KG1 (cell line): ENCODE data around the gene MAPK7.

Experiments used
- DNase-seq: peaks from one replicate; lab custom pipeline; 2025; lab: John Stamatoyannopoulos, UW

Gene MAPK7

DNA sequence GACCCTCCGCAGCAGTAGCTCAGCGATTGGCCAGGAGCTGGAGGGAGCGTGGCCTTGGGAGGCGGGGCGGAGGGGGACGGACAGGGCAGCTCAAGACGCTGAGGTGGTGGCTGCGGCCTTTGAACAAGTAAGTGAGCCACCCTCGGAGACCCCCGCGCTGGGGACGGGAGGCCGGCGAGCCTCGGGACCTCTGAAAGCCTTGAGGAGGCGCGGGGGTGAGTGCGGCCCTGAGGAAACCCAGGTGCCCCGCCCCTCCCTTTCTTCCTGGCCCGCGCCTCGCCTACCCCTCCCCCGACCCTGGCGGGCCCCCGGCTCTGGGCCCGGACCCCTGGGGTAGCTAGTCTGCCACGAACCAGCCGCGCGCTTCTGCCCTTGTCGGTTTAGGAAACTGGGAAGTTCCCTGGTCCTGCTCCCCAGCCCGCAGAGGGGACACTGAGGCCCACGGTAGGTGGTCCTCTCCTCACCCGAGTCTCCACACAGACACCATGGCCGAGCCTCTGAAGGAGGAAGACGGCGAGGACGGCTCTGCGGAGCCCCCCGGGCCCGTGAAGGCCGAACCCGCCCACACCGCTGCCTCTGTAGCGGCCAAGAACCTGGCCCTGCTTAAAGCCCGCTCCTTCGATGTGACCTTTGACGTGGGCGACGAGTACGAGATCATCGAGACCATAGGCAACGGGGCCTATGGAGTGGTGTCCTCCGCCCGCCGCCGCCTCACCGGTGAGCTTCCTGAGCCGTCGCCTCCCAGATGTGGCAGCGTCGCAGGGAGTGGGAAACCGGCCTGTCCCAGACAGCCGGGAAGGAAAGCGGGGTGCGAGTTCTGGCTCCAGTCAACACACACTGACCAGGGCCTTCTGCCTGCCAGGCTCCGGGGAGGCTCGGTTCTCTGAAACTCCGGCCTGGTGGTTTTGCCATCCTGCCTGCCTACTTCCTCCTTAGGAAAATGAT, at the start of gene MAPK7:
Gene MAPK7 (plus strand): TSS at position 83 of the 945 bp plus-strand sequence. CDS start 403 bp downstream, at position 486.
- DNase-seq = no peak

DNA sequence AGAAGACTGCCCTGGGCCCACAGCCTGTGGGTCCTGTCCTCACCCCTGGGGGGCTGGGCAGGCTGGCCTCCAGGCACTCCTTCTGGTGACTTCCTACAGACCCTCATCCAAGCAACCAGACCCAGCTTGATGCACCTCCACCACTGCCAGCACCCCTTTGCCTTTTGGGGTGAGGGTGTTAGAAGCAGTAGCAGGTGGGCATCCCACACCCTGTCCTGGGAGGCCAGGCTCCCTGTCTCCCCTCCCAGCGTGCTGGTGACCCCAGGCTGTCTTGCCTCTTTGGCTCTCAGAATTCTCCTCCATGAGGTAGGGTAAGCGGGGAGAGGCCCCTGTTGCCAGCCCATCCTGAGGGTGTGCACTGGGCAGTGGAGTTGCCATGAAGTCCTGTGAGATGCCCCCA, 49.2 kb upstream of the MAPK7 start:
- no peak for DNase-seq

DNA sequence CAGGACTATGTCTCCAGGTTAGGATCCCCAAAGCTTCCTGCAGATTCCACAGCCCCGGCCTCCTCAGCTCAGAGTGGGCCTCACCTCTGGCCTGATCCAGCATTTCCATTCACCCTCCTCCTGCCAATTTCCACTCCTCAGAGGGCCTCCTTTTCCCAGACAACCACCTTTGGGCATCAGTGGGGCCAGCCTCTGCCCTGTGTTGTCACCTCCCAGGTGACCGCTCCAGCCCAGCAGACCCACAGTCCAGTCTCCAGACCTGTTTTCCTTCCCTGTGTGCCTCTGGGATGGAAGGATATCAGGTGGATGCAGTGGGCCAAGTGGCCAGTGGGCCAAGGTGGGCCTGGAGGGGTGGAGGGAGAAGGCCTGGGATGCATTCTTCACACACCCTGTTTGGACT, 48.5 kb upstream of the MAPK7 start:
- DNase-seq = no peak

DNA sequence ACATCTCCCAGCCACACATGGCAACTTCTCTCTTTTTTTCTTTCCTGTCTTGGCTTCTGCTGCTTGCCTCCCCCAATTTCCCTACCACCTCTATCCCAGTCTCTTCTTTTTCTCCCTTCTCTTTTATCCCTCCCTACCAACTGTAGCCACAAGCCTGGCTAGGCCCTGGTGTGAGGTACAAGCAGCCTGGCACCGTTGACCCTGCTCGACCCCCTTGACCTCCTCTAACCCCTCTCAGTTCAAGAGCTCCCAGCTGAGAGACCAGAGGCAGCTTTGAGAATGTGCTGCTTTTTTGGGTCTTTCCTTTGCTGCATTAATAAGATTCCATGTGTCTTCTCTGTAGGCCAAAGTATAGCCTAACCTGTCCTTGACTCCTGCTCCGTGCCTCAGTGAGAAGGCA, 48.0 kb upstream of the MAPK7 start:
- no peak for DNase-seq

DNA sequence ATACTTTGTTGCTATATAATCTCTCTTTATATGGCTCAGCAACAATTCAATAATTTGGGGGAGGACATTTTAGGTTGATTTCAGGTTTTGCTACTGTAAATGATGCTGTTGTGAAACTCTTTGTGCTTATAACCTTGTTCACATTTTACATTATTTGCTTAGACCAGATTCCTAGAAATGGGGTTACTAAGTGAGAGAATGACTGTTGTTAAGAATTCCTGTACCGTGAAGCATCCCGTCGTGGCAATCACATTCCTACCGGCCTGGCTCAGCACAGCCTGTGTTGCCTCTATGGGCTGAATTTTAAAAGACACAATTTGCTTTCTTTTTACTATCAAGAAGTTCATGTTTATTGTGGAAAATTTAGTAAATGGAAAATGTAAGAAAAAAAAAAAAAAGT, 47.2 kb upstream of the MAPK7 start:
- no peak for DNase-seq

DNA sequence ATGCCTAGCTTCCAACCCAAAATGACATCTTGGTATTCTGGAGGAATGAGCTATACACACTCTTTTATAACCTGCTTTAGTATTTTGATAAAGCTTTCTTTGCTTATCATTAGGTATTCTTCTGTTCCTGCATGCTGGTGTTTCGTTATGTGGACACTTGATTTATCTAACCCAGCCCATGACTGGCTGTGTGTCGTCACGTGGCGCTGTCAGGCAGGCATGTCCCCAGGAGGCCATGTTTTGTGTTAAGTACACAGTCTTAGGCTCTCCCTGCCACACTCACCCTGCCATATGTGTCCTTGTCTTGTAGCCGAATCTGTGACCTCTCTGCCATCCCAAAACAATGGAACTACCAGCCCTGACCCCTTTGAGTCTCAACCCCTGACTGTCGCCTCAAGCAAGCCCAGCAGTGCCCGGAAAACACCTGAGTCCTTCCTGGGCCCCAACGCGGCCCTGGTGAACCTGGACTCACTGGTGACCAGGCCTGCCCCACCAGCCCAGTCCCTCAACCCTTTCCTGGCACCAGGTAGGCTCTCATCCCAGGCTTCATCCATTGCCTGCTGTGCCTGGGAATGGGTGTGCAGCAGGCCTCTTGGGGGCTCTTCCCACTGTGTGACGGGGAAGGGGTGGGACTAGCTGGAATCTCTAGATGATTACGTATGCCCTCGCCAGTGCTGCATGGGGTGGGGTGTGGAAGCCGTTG, 46.6 kb upstream of the MAPK7 start:
- no peak for DNase-seq

DNA sequence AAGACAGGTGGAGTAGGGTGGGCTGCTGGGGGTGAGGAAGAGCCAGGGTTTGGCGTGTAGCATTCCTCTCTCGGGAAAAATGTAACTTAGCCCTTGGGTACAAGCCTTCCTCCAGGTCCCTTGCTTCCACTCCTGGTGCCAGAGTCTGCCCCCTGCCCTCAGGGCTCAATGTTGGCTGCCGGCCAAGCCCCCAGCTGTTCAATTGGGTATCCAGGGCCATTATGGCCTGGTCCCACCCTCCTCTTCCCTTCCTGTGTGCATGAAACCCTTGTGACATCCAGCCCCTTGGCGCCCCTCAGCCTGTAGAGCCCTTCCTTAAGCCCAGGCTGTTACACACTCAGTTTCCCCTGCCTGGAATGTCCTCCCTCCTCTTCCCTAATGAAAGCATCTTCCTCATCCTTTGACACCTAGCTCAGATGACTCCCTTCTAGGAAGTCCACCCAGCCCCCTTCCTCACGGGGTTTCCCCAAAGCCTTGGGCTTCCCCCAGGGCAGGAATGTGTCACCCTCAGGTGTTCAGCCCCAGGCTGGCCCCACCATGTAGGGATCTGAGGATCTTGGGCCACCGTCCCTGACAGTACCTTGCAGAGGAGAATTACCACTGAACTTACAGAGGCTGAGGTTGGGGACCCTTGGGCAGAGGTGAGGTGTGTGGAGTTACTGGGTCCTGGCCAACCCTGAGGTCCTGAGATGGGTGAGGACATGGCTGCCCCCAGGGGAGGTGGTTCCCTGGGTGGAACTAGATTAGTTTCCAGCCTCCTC, 45.7 kb upstream of the MAPK7 start:
- DNase-seq = no peak

DNA sequence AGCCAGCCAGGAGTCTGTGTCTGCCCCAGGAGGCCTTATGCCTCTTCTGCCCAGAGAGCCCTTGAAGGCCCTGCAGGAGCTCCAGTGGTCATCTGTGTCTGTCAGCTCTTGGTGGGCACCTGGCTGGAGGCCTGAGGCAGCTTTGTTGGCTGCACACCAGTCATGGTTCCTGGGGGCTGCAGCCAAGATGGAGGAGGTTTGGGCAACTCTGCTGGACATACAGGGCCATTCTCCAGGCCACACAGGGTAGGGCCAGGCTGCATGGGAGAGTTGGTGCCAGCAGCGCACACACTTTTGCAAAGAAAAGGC, 45.2 kb upstream of the MAPK7 start:
- DNase-seq = no peak

DNA sequence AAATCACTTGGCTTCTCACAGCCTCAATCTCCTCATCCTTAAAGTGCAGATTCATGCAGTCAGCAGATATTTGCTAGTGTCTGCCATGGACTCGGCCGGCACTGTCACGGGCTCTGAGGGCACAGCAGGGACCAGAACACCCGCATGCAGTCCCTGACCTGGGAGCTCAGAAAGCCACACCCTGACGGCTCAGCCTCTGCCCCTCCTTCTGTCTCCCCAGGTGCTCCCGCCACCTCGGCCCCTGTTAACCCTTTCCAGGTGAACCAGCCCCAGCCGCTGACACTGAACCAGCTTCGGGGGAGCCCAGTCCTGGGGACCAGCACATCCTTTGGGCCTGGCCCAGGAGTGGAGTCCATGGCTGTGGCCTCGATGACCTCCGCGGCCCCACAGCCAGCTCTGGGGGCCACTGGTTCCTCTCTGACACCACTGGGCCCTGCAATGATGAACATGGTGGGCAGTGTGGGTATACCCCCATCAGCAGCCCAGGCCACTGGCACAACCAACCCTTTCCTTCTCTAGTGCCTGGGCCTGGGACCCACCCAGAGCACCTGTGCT, 44.5 kb upstream of the MAPK7 start:
- no peak for DNase-seq

DNA sequence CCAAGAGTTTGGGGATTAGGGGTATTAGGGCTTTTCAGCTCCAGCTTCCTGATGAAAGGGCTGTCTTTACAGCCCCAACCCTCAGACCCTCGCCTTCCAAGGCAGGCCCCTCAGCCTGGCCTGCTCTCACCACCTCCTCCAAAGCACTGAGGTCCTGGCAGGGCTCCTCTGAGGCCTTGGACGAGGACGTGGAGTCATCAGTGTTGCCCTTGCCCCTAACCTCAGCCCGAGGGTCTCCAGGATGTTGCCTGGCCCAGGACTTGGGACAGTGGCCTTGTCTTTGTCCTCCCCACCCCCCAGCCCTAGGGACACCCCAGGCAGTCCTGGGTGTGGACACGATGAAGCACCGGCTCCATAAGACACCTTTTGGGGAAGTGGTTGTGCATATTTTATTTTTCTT, 44.0 kb upstream of the MAPK7 start:
- no peak for DNase-seq

DNA sequence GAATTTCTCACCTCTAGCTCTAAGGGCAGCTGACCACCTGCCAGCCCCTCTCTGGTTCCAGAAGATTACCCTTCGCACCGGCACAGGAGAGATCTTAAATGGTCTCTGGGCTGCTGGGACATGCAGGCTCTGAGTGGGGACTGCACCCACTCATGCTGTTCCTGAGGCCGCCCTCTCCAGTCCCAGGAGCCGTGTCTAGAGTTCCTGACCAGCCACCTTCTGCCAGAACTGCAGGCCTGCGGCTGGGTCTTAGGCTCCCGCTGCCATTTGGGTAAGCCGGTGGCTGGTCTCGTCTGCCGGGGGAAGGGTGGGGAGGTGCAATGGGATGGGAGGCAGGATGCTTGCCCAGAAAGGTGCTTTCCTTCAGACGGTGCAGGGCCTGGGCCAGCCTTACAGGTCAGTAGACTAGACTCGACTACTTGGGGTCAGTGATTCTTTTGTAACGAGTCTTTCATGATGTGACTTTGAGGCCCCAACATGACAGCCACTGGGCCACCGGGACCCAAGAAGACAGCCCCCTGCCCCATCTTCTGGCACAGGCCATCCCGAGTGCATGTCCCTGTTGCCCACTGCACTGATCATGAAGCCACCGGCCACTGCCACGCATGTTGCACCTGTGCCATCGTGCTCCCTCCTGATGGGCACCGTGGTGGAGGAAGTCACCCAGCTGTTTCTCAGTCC, 42.2 kb upstream of the MAPK7 start:
- DNase-seq = no peak

DNA sequence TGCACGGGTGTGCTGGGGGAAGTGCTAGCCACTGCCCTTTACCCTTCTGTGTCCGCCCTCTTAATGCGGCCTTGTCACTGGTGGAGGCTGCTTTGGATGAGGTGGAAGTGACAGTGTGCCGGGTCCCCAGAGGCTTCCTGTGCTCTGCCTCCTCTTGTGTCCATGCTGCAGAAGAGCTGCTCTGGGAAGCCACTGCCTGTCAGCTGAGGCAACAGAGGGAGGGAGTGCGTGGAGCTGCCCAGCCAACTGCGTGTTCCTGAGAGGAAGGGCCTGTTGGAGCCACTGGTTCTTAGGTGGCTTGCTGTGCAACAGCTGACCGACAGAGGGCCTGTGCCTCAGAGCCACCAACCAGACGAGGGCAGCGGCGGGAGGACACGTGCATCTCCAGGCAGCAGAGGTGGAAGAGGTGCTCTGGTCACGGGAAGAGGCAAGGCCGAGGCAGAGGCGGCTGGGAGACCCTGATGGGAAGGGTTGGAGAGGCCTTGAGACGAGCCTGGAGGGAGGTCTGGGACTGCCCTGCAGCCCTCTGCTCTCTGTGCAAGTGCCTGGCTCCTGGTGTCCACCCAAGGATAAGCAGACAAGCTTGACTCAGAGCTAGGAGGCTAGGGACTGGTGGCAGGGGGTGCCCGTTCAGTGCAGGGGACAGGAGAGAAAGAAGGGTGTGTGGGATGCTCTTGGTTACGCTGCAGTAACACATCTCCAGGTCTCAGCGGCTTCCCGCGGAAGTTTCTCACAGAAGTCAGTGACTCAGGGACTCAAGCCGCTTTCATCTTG, 41.2 kb upstream of the MAPK7 start:
- no peak for DNase-seq

DNA sequence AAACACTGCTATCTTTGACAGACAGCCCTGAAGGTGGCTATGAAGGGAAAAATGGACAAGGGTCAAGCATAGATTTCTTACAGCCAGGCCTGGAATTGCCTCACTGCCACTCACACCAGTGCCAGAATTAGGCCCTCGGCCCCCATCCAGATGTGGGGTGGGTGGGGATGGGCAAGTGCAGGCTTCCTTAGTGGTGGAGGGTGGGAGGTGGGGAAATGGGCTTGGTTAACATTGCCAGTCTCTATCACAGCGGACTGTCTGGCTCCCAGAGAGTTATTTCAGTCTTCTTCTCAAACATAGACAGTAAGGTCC, 40.6 kb upstream of the MAPK7 start:
- no peak for DNase-seq

DNA sequence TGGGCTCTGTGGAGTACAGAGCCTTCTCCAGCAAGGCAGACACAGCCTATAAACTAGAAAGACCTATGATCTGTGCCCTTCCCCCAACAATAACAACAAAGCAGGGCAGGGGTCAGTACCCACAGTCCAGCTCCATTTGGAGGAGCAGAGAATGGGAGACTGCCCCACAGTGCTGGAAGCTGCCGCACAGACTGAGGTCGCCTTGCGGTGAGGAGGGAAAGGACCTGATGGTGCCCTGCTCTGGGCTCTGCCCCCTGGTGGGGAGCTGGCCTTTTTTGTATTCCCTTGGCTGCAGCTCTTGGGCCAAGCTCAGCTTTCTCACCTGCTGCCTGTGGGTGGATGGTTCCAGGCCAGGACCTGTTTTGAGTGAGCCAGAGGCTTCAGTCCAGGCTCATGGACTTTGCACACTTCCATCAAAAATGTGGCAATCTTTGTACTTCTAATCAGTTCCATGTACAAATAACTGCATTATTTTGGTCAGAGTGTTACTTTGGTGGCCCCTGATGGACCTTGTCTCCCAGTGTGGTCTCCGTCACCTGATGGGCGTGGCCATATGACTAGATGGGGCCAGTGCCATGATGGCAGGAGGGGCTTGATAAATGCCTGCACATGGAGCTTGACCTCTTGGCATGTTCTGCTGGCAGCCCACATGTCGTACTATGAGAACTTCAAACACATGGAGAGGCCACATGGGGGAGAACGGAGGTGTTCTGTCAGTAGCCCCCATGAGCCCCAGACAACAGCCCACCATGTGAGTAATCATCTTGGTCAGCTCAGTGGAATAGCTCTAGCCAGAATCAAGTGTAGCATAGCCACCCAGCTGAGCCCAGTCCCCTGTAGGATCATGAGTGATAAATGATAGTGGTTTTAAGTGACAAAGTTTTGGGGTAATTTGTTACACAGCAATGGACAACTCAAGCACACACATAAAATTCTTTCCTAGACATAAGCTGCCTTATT, 40.0 kb upstream of the MAPK7 start:
- DNase-seq = no peak

DNA sequence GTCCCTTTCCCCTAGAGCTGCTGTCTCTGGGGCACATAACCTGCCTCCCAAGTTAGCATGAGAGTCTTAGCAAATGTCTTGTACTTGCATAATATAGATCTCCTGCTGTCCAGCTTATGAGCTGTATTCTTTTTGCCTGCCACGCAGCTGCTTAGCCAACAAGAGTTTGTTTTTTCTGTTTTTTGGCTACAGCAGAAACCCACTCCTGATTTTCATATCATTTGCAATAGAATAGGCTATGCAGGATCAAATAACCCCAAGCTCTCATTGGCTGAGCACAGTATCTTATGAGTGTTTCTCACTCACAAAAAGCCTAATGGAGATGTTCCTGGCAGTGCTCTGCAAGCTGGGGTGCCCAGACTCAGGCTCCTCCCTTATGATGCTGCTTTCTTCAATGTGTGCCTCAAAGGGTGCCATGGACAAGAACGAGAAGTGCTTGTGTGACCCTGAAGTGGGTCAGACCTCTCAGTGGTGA, 38.9 kb upstream of the MAPK7 start:
- no peak for DNase-seq

DNA sequence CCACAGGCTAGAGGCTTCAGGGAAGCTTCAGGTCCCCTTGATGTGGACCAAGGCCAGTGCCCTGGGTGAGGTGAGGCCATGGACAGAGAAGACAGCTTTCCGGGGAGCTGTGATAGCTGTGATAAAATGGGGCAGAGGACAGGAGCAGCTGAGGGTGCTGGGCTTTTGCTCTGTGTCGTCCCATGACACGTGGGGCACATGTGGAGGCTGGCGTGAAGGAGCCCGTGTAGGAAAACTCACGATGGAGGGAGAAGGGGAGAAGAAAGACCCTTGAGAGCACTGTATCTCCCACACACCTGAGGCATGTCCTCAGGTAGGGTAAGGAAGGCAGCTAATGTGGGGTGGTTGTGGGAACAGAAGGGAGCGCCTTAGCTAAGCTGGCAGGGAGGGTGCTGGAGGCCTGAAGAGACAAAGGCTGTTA, 37.1 kb upstream of the MAPK7 start:
- no peak for DNase-seq

DNA sequence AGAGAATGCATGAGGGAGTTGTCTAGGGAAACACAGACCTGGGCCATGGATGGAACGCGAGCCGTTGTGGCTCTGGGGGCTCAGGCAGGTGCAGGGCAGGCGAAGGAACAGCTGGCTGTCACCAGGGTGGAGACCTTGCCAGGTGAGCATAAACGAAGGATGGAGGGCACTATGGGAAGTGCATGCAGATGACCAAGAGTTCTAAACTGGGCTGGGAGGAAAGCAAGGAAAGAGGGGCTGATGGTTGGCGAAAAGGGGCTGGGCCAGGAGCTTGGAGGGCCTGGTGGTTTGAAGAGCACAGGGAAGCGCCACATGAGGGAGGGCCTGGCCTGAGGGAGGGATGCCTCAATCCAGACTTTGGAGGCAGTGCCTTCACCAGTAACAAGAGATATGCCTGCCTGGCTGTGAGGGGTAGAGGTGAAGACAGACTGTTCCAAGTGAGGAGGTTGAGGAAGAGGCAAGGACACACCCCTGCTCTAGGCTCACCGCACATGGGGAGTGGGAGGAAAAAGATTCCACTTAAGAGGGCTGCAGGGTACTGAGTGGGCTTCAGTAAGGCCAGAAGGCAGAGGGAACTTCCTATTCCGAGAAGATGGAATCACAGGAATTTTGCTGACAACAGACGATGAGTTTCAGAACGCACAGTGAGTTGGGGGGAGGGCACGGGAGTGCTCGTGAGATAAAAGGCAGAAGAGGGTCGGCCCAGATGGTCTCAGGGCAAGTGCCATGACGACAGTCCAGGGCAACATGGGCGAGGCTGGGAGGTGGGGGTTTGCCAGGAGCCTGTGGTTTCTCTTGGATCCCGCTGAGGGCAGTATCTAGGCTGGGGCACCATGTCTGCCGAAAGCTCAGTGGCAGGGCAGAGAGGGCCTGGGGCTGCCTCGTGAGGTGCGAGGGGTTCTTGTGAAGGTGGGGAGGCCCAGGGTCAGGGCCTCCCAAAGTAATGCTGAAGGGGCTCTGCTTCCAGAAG, 36.4 kb upstream of the MAPK7 start:
- DNase-seq = no peak

DNA sequence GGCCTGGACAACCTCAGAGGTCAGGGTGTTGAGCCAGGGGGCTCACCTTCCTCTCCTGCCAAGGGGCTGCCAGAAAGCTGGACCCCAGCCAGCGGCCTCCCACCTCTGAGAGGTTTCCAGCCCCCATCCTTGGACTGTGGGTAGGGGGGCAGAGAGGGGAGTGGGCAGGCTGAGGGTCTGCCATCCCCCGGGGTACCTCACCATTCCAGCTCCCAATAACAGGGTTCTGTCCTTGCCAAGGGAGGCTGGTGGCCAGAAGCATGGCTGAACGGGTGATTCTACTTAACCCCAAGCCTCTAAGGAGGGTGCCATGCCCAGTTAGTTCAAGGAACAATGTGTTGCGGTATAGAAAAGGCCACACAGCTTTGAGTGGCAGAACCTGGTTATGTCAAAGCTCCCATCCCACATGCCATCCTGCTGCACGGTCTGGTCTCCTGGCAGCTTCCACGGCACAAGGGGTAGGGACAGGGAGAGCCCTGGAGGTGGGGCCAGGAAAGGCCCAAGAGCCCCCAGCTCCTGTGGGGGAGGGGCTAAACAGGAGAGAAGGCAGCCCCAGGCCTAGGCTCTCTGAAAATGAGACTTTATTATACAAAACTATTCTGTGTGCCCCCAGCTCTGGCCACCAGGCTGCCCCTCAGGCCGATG, 35.6 kb upstream of the MAPK7 start:
- no peak for DNase-seq
